Measurements from ENCODE around the gene CDK2. TPM values are rescaled to one million over a fixed set of nuclear protein-coding genes. Genes with fewer than 3 reads are reported as not detected.
A peak's percentile ranks its signal among the peaks of the same experiment; 100 is the strongest.
"Not testable (repeated sequence)": the region's sequence is repeated elsewhere in the genome, so short reads cannot be mapped to it uniquely, and the experiment has no call there.

Gene CDK2
- 62.0 and 81.2 TPM in 2 replicates for total RNA-seq

DNA sequence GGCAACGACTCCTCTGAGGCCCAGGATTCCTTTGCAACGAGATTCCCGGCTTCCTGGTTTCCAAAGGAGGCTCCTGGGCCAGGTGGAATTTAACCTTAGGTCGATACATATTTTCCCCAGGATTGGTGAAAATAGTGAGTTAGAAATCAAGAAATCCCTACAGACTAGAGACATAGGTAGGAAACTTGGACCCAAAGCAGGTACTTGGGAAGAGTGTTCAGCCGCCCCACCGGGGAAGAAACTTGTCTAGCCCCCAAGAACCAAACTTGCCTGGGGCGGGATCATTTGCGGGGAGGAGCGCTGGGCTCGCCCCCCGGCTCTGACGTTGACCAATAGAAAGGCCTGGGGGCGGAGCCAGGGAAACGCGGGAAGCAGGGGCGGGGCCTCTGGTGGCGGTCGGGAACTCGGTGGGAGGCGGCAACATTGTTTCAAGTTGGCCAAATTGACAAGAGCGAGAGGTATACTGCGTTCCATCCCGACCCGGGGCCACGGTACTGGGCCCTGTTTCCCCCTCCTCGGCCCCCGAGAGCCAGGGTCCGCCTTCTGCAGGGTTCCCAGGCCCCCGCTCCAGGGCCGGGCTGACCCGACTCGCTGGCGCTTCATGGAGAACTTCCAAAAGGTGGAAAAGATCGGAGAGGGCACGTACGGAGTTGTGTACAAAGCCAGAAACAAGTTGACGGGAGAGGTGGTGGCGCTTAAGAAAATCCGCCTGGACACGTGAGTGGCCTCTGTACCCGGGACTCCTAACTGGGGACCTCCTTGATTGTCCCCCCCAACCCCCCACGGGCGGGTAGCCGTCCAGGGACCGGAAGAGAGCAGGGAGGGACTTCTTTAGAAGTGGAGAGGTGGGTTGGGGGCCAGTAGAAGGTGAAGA, at the start of gene CDK2:
TSS of gene CDK2 (plus strand) at position 423 of the 874 bp plus-strand sequence. CDS start at position 602, 179 bp downstream.
- DNase-seq (ENCODE audit: low read depth) = no peak
- H3K4me3 ChIP-seq (ENCODE audit: low read depth, low read length) = peak within 1 kb of the TSS; percentile 64
- TF ChIP-seq, protein P1, sequence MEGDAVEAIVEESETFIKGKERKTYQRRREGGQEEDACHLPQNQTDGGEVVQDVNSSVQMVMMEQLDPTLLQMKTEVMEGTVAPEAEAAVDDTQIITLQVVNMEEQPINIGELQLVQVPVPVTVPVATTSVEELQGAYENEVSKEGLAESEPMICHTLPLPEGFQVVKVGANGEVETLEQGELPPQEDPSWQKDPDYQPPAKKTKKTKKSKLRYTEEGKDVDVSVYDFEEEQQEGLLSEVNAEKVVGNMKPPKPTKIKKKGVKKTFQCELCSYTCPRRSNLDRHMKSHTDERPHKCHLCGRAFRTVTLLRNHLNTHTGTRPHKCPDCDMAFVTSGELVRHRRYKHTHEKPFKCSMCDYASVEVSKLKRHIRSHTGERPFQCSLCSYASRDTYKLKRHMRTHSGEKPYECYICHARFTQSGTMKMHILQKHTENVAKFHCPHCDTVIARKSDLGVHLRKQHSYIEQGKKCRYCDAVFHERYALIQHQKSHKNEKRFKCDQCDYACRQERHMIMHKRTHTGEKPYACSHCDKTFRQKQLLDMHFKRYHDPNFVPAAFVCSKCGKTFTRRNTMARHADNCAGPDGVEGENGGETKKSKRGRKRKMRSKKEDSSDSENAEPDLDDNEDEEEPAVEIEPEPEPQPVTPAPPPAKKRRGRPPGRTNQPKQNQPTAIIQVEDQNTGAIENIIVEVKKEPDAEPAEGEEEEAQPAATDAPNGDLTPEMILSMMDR (conservative IDR thresholded peaks at IDR 0.05; ENCODE audit: low read depth, low read length) = no peak

DNA sequence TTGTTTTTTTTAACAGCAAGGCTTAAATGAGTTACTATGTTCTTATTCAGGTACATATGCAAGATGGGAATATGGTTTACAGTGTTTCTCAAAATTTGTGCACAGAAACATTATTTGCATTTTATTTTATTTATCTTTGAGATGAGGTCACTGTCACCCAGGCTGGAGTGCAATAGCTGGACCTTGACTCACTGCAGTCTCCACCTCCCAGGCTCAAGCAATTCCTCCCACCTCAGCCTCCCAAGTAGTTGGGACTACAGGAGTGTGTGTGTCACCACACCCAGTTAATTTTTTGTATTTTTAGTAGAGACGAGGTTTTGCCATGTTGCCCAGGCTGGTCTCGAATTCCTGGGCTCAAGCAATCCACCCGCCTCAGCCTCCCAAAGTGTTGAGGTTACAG, 47.6 kb upstream of the CDK2 start:
- not testable (repeated sequence) for H3K4me3 ChIP-seq (ENCODE audit: low read depth, low read length); DNase-seq (ENCODE audit: low read depth)

DNA sequence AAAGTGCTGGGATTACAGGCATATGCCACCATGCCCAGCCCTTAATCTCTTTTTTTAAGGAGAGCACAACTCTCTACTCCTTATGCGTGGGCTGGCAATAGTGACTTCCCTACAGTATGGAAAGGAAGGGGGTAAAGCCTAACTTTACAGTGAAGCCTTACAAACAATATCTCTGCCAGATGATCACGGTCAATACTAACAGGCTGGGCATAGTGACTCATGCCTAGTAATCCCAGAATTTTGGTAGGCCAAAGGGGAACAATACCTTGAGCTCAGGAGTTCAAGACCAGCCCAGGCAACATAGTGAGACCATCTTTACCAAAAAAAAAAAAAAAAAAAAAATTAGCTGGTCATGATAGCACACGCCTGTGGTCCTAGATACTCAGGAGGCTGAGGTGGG, 44.5 kb upstream of the CDK2 start:
- TF ChIP-seq, protein P1 (conservative IDR thresholded peaks at IDR 0.05; ENCODE audit: low read depth, low read length) = no peak

DNA sequence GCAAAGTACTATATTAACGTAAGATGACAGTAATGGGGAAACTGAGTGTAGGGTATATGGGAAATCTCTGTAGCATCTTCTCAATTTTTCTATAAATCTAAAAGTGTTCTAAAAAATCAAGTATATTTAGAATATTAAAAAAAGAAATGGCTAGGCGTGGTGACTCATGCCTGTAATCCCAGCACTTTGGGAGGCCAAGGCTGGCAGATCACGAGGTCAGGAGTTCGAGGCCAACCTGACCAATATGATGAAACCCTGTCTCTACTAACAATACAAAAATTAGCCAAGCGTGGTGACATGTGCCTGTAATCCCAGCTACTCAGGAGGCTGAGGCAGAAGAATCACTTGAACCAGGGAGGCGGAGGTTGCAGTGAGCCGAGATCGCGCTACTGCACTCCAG, 43.0 kb upstream of the CDK2 start:
- H3K4me3 ChIP-seq (ENCODE audit: low read depth, low read length); DNase-seq (ENCODE audit: low read depth): not testable (repeated sequence)

More for the DNA sequence above, 44.5 kb upstream of the CDK2 start:
- no peak overlapping the region for H3K4me3 ChIP-seq (ENCODE audit: low read depth, low read length)
- no peak for DNase-seq (ENCODE audit: low read depth)

DNA sequence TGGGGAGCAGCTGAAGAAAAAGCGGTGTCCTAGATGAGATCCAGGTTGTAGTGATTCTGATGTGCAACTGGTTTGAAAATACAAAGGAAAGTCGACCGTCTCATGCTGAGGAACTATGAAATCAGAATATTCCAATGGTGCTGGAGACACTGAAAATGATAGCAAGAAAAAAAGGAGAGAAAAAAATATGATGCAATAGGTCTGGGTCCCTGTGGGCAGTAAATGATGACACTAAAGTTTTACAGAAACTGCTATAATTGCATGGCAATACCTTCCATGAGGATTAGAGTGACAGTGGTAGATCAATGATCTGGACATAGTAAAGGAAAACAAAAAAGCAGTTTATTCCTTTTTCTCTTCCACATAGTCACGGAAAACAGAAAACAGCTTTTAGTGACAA, 41.3 kb upstream of the CDK2 start:
- H3K4me3 ChIP-seq (ENCODE audit: low read depth, low read length) = no peak overlapping the region
- no peak for DNase-seq (ENCODE audit: low read depth)
- TF ChIP-seq, protein P1 (conservative IDR thresholded peaks at IDR 0.05; ENCODE audit: low read depth, low read length) = no peak

DNA sequence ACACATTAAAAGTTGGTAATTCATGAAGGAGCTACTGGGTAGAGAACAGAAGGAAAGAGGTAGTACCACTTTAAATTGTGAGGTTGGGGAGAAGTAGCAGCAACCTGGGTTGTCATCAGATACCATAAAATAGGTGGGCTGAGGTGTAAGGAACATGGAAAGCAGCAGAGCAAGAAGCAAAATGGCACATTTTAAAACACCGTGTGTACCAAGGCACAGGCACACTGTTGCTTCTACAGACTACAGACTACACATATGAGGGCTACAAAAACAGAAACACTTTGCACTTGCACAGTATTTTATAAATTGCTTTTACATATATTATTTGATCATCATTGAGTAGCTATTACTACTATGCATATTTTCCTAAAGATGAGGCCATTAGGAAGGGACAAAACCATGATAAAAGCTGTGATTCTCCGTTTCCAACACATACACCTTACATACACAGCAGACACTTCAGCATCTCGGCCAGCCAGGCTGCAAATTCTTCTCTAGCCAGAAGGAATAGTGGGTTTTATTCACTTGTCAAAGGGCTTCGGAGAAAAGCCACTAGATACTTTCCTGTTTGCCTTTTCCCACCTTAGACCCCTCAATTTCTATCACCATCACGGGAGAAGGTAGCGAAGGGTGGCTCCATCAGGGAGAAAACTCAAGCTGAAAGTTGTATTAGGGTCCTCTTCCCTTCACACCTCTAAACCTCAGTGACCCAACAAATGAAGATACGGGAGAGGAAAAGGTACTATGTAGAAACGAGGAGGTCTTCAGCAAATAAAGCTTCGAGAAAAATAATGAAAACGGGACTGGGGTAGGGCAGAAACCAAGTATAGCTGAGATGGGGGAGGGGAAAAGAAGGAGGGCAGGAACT, 40.5 kb upstream of the CDK2 start:
- TF ChIP-seq, protein P1 (conservative IDR thresholded peaks at IDR 0.05; ENCODE audit: low read depth, low read length) = no peak
- DNase-seq (ENCODE audit: low read depth) = no peak
- H3K4me3 ChIP-seq (ENCODE audit: low read depth, low read length) = peak overlapping the region; percentile 96

DNA sequence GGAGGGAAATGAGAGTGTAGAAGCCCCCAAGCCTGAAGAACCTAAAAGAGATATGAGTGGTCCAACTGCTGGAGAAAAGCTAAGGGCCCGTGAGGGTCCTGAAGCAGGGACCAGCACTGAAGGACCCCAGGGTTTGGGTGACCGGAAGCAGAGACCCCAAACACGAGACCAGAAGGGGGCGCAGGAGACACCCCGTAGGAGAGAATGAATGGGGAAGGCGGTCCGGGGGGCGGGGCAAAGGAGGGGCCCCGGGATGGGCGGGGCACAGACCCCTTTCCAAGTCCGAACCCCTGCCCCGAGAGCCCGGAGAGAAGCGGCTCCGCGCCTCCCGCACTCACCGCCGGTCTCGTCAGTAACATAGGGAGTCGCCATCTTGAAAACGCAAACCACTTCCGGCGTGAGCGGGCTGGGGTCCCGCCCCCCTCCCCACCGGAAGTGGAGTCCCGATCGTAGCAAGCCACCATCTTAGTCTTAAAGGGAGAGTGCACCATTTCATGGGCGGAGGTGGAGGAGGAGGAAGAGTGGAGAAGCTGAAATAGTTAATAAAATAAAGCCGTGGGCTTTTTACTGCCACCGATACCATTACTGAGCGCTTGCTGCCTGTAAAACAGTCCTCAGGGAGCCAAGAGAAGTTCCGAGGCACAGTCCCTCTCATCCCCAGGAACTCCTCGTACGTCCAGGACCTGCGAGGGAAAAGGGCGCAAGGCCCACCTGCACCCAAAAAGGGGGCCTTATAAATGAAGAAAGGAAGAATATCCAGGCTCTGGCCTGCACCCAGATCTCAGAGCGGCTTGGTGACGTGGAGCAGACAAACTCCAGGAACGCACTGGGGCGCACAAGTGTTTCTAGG, 39.7 kb upstream of the CDK2 start:
- TF ChIP-seq, protein P1 (conservative IDR thresholded peaks at IDR 0.05; ENCODE audit: low read depth, low read length) = peak; percentile 80
- peak overlapping the region; percentile 96 for H3K4me3 ChIP-seq (ENCODE audit: low read depth, low read length)
- DNase-seq (ENCODE audit: low read depth) = peak; percentile 39

Measured in epithelial cell of proximal tubule (primary cell).